ENCODE results near the gene BAIAP2L1.

- no peak for TF ChIP-seq CTCF (conservative IDR thresholded peaks at IDR 0.05; ENCODE audit: low read depth in 2 of 2)
- no peak for TF ChIP-seq EZH2 (IDR thresholded peaks at IDR 0.05; ENCODE audit: low read depth, unreplicated experiment)
- TF ChIP-seq REST (IDR thresholded peaks at IDR 0.05; ENCODE audit: unreplicated experiment): no peak
- no peak for TF ChIP-seq ETS1 (IDR thresholded peaks at IDR 0.05)
These were observed 38.4 kb downstream of the BAIAP2L1 start for GRCh38 chr7:98362517-98362916.

Data from GM23338 (cell line).